Panc1 (cell line): ENCODE data around the gene ALG9. TPM values are rescaled to one million over a fixed set of nuclear protein-coding genes. Genes with fewer than 3 reads are reported as not detected.

ENCODE experiments used
- ATAC-seq: fragments of 200-7000 bp; cut with Tn5 transposase; 2 replicates; pipeline ENCODE4 v1.9.1; 2020; ENCODE audit warnings: mild to moderate bottlenecking, moderate library complexity
- BruUV-seq: library from RNA; stranded (reverse); fragments of 400-500 nt; replicated peaks from 2 replicates; lab custom pipeline; 2021; lab: Mats Ljungman, UMichigan
- CTCF ChIA-PET: fragments of 300-600 bp; sonication (Branson Sonifier 250); formaldehyde crosslinking; loops from one replicate; lab custom pipeline; 2022; ENCODE audit warnings: antibody characterized with exemption; lab: Charles Lee
- POLR2A ChIA-PET: fragments of 300-600 bp; sonication (Branson Sonifier 250); formaldehyde crosslinking; loops from one replicate; lab custom pipeline; 2022; ENCODE audit warnings: antibody characterized with exemption; lab: Charles Lee
- DNase-seq: peaks from one replicate; pipeline ENCODE4 v3.0.0-alpha.2; 2010; ENCODE audit warnings: low read depth, low spot score
- H3K27ac ChIP-seq: 2 replicates; pipeline ENCODE4 v1.5.1; 2011; ENCODE audit warnings: mild to moderate bottlenecking, low read length, inconsistent platforms
- H3K27me3 ChIP-seq: fragments of 200-500 bp; sonication (Bioruptor generic); 2 replicates; pipeline ENCODE4 v1.6.0; 2014; ENCODE audit warnings: low read length, inconsistent platforms; ENCODE audit not compliant: control insufficient read depth, insufficient read depth
- H3K36me3 ChIP-seq: fragments of 200-500 bp; sonication (Bioruptor generic); 2 replicates; pipeline ENCODE4 v1.5.1; 2014; ENCODE audit warnings: inconsistent platforms, mild to moderate bottlenecking, low read length, moderate library complexity; ENCODE audit not compliant: control insufficient read depth, insufficient read depth
- H3K4me1 ChIP-seq: 2 replicates; pipeline ENCODE4 v1.5.1; 2011; ENCODE audit warnings: inconsistent platforms, mild to moderate bottlenecking, low read length, moderate library complexity; ENCODE audit not compliant: control insufficient read depth, insufficient read depth
- H3K4me3 ChIP-seq, 2 experiments: 2 replicates each; pipeline ENCODE4 v1.5.1; 2011 to 2012; ENCODE audit warnings: low read depth in 2 of 2, low read length in 2 of 2, mild to moderate bottlenecking in 2 of 2, inconsistent platforms in 1 of 2, moderate library complexity in 1 of 2
- H3K9me3 ChIP-seq: fragments of 200-500 bp; sonication (Bioruptor generic); 2 replicates; pipeline ENCODE4 v1.5.1; 2014; ENCODE audit warnings: low read depth, mild to moderate bottlenecking, inconsistent platforms, low read length, moderate library complexity; ENCODE audit not compliant: control insufficient read depth, insufficient read depth
- POLR2AphosphoS5 ChIP-seq: IDR thresholded peaks from 2 replicates; pipeline ENCODE4 v1.6.1; 2012; ENCODE audit warnings: mild to moderate bottlenecking, low read depth, low read length, moderate library complexity
- SIN3A ChIP-seq: IDR thresholded peaks from 2 replicates; pipeline ENCODE4 v1.6.1; 2012; ENCODE audit warnings: low read depth, mild to moderate bottlenecking, low read length, moderate library complexity, borderline replicate concordance; ENCODE audit not compliant: insufficient read depth
- TCF7L2 ChIP-seq: IDR thresholded peaks from 2 replicates; pipeline ENCODE4 v1.6.1; 2011; ENCODE audit warnings: mild to moderate bottlenecking, low read depth, low read length, inconsistent platforms
- in situ Hi-C: cut with HindIII; loops from 2 replicates; pipeline ENCODE4 v1.10.0; 2016; ENCODE audit warnings: low sequenced_read_pairs, low pct_unique_long_range_greater_than_20kb
- intact Hi-C: fragments of 100-400 bp; cut with micrococcal nuclease; formaldehyde crosslinking; loops from one replicate; pipeline ENCODE4 v1.10.0; 2022; ENCODE audit not compliant: unreplicated experiment
- total RNA-seq: library from RNA; stranded (reverse); gene quantifications from one replicate; pipeline ENCODE4 v1.2.1, GENCODE V29; 2021; ENCODE audit not compliant: unreplicated experiment
- TF ChIP-seq, protein P1 (sequence below), 2 experiments: IDR thresholded peaks; 2 replicates each; pipeline ENCODE4 v1.6.1; 2011 to 2012; ENCODE audit warnings: low read depth in 2 of 2, control low read depth in 1 of 2, low read length in 1 of 2, mild to moderate bottlenecking in 1 of 2, moderate library complexity in 1 of 2; ENCODE audit not compliant: insufficient read depth in 1 of 2
- TF ChIP-seq, protein P2 (sequence below): fragments of 450-650 bp; IDR thresholded peaks from 2 replicates; pipeline ENCODE4 v1.5.1; 2017; ENCODE audit warnings: mild to moderate bottlenecking

Gene ALG9
- total RNA-seq, 1 experiment from 2014 or later: 27.1 TPM

DNA sequence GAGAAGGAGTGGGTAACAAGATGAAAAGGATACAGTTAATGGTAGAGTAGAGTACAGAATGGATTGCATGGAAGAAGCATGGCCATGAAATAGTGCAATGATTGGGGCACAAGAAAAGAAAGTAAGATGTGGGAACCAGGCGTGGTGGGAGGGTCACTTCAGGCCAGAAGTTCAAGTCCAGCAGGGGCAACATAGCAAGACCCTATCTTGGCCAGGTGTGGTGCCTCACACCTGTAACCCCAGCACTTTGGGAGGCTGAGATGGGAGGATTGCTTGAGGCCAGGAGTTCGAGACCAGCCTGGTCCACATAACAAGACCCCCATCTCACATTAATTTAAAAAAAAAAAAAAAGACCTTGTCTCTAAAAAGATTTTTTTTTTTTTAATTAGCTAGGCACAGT lies 45.9 kb upstream of the ALG9 start:
- no peak overlapping the region for H3K4me3 ChIP-seq
- no peak for DNase-seq
- intact Hi-C loops (no loop called here), in situ Hi-C loops (no loop called here)
- peaks cover 1% of the 10 kb centered on the region for H3K4me1 ChIP-seq
- CTCF ChIA-PET: no interaction called here
- no peaks in the 10 kb centered on the region for H3K27me3 ChIP-seq
- no TSS peak for BruUV-seq
- POLR2A ChIA-PET: interaction anchor here (0.6 kb wide), 1 partner anchor 10 kb away, joined by 3 read pairs; no protein-coding TSS in a partner anchor
- TF ChIP-seq TCF7L2 (no peak), POLR2AphosphoS5 (no peak), SIN3A (no peak)
- TF ChIP-seq, protein P1, sequence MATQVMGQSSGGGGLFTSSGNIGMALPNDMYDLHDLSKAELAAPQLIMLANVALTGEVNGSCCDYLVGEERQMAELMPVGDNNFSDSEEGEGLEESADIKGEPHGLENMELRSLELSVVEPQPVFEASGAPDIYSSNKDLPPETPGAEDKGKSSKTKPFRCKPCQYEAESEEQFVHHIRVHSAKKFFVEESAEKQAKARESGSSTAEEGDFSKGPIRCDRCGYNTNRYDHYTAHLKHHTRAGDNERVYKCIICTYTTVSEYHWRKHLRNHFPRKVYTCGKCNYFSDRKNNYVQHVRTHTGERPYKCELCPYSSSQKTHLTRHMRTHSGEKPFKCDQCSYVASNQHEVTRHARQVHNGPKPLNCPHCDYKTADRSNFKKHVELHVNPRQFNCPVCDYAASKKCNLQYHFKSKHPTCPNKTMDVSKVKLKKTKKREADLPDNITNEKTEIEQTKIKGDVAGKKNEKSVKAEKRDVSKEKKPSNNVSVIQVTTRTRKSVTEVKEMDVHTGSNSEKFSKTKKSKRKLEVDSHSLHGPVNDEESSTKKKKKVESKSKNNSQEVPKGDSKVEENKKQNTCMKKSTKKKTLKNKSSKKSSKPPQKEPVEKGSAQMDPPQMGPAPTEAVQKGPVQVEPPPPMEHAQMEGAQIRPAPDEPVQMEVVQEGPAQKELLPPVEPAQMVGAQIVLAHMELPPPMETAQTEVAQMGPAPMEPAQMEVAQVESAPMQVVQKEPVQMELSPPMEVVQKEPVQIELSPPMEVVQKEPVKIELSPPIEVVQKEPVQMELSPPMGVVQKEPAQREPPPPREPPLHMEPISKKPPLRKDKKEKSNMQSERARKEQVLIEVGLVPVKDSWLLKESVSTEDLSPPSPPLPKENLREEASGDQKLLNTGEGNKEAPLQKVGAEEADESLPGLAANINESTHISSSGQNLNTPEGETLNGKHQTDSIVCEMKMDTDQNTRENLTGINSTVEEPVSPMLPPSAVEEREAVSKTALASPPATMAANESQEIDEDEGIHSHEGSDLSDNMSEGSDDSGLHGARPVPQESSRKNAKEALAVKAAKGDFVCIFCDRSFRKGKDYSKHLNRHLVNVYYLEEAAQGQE (IDR thresholded peaks at IDR 0.05; ENCODE audit: insufficient read depth in 1 of 2, low read depth in 2 of 2, low read length in 1 of 2): no peak
- TF ChIP-seq, protein P2, sequence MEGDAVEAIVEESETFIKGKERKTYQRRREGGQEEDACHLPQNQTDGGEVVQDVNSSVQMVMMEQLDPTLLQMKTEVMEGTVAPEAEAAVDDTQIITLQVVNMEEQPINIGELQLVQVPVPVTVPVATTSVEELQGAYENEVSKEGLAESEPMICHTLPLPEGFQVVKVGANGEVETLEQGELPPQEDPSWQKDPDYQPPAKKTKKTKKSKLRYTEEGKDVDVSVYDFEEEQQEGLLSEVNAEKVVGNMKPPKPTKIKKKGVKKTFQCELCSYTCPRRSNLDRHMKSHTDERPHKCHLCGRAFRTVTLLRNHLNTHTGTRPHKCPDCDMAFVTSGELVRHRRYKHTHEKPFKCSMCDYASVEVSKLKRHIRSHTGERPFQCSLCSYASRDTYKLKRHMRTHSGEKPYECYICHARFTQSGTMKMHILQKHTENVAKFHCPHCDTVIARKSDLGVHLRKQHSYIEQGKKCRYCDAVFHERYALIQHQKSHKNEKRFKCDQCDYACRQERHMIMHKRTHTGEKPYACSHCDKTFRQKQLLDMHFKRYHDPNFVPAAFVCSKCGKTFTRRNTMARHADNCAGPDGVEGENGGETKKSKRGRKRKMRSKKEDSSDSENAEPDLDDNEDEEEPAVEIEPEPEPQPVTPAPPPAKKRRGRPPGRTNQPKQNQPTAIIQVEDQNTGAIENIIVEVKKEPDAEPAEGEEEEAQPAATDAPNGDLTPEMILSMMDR: no peak
- H3K27ac ChIP-seq: no peak overlapping the region
- H3K9me3 ChIP-seq: no peaks in the 10 kb centered on the region
- ATAC-seq: no peak
- no peaks in the 10 kb centered on the region for H3K36me3 ChIP-seq

DNA sequence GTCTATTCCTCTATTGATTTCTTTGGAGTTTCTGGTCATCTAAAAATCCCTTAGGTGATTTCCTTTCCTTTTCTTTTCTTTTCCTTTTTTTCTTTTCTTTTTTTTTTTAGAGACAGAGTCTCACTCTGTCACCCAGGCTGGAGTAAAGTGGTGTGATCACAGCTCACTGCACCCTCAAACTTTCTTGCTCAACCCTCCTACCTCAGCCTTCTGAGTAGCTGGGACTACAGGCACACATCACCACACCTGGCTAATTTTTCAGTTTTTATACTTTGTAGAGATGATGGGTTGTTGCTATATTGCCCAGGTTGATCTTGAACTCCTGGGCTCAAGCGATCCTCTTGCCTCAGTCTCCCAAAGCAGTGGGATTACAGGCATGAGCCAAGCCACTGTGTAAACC lies 45.4 kb upstream of the ALG9 start:
- peaks cover 7% of the 10 kb centered on the region for H3K4me1 ChIP-seq
- H3K27me3 ChIP-seq: no peaks in the 10 kb centered on the region
- H3K27ac ChIP-seq: no peak overlapping the region
- ATAC-seq (no peak), DNase-seq (no peak)
- no TSS peak for BruUV-seq
- POLR2A ChIA-PET: no interaction called here
- intact Hi-C loops: no loop called here
- no peak overlapping the region for H3K4me3 ChIP-seq
- no peaks in the 10 kb centered on the region for H3K36me3 ChIP-seq
- no peaks in the 10 kb centered on the region for H3K9me3 ChIP-seq
- TF ChIP-seq TCF7L2: no peak
- TF ChIP-seq, protein P2: no peak
- TF ChIP-seq, protein P1 (IDR thresholded peaks at IDR 0.05; ENCODE audit: insufficient read depth in 1 of 2, low read depth in 2 of 2, low read length in 1 of 2): no peak
- TF ChIP-seq POLR2AphosphoS5: no peak
- no peak for TF ChIP-seq SIN3A
- CTCF ChIA-PET: no interaction called here
- in situ Hi-C loops: no loop called here
